ENCODE data around the gene TNFSF10.
"Not testable (repeated sequence)": the region's sequence is repeated elsewhere in the genome, so short reads cannot be mapped to it uniquely, and the experiment has no call there.

The TNFSF10 gene

GRCh38 chr3:172522871-172523818, at the start of gene TNFSF10:
Gene TNFSF10 (minus strand): TSS chr3:172523430. CDS start chr3:172523384, 46 bp downstream.
- no peak for FAIRE-seq

GRCh38 chr3:172569128-172570008, 46.1 kb upstream of the TNFSF10 start:
- FAIRE-seq = no peak

GRCh38 chr3:172568701-172569100, 45.5 kb upstream of the TNFSF10 start:
- FAIRE-seq = no peak

- not testable (repeated sequence) for FAIRE-seq
Measured at GRCh38 chr3:172566785-172567184, 43.6 kb upstream of the TNFSF10 start.

- FAIRE-seq = no peak
Measured at GRCh38 chr3:172564499-172564898, 41.3 kb upstream of the TNFSF10 start.

GRCh38 chr3:172562871-172563865, 39.9 kb upstream of the TNFSF10 start:
- no peak for FAIRE-seq

- no peak for FAIRE-seq
Measured at GRCh38 chr3:172561897-172562640, 38.8 kb upstream of the TNFSF10 start.

- FAIRE-seq = no peak
Measured at GRCh38 chr3:172560586-172560985, 37.4 kb upstream of the TNFSF10 start.

- no peak for FAIRE-seq
Measured at GRCh38 chr3:172560026-172560425, 36.8 kb upstream of the TNFSF10 start.

GRCh38 chr3:172559020-172559419, 35.8 kb upstream of the TNFSF10 start:
- FAIRE-seq = no peak

GRCh38 chr3:172557515-172558220, 34.4 kb upstream of the TNFSF10 start:
- no peak for FAIRE-seq

GRCh38 chr3:172553526-172554252, 30.5 kb upstream of the TNFSF10 start:
- FAIRE-seq = no peak

- no peak for FAIRE-seq
Measured at GRCh38 chr3:172552607-172553006, 29.4 kb upstream of the TNFSF10 start.

- no peak for FAIRE-seq
Measured at GRCh38 chr3:172551874-172552273, 28.6 kb upstream of the TNFSF10 start.

- no peak for FAIRE-seq
Measured at GRCh38 chr3:172550347-172550943, 27.2 kb upstream of the TNFSF10 start.

- no peak for FAIRE-seq
Measured at GRCh38 chr3:172549144-172549543, 25.9 kb upstream of the TNFSF10 start.

GRCh38 chr3:172546628-172547214, 23.5 kb upstream of the TNFSF10 start:
- no peak for FAIRE-seq

GRCh38 chr3:172546105-172546504, 22.9 kb upstream of the TNFSF10 start:
- FAIRE-seq = no peak

GRCh38 chr3:172544404-172544803, 21.2 kb upstream of the TNFSF10 start:
- no peak for FAIRE-seq

Data from A204.1 (cell line).